ENCODE measurements around the gene CUX1.
"Not testable (repeated sequence)": the region's sequence is repeated elsewhere in the genome, so short reads cannot be mapped to it uniquely, and the experiment has no call there.

The CUX1 gene

GRCh38 chr7:101817471-101818286 is at the start of gene CUX1:
Gene CUX1 (plus strand): TSS chr7:101817626. CDS start chr7:101817640, 14 bp downstream.
- DNase-seq, result peak; percentile 58

GRCh38 chr7:101768280-101768679 is 49.1 kb upstream of the CUX1 start:
- DNase-seq, result no peak

GRCh38 chr7:101770466-101770865 is 47.0 kb upstream of the CUX1 start:
- DNase-seq, result no peak

GRCh38 chr7:101772508-101773211 is 44.8 kb upstream of the CUX1 start:
- no peak for DNase-seq

GRCh38 chr7:101775181-101775580 is 42.2 kb upstream of the CUX1 start:
- no peak for DNase-seq

- no peak for DNase-seq
Observed at GRCh38 chr7:101778026-101778580, 39.3 kb upstream of the CUX1 start.

- DNase-seq, result no peak
Observed at GRCh38 chr7:101779267-101779666, 38.2 kb upstream of the CUX1 start.

- DNase-seq, result no peak
Observed at GRCh38 chr7:101780281-101780680, 37.1 kb upstream of the CUX1 start.

- DNase-seq, result no peak
Observed at GRCh38 chr7:101781439-101781838, 36.0 kb upstream of the CUX1 start.

- DNase-seq, result no peak
Observed at GRCh38 chr7:101782476-101782875, 35.0 kb upstream of the CUX1 start.

GRCh38 chr7:101782896-101783295 is 34.5 kb upstream of the CUX1 start:
- DNase-seq, result no peak

GRCh38 chr7:101783381-101784181 is 33.8 kb upstream of the CUX1 start:
- DNase-seq, result no peak

GRCh38 chr7:101784292-101785127 is 32.9 kb upstream of the CUX1 start:
- peak; percentile 42 for DNase-seq

- DNase-seq, result no peak
Observed at GRCh38 chr7:101787864-101788263, 29.6 kb upstream of the CUX1 start.

GRCh38 chr7:101788517-101788916 is 28.9 kb upstream of the CUX1 start:
- DNase-seq, result no peak

- no peak for DNase-seq
Observed at GRCh38 chr7:101790566-101791293, 26.7 kb upstream of the CUX1 start.

- DNase-seq, result peak; percentile 62
Observed at GRCh38 chr7:101792051-101792681, 25.3 kb upstream of the CUX1 start.

- DNase-seq, result not testable (repeated sequence)
Observed at GRCh38 chr7:101792682-101793071, 24.7 kb upstream of the CUX1 start.

- no peak for DNase-seq
Observed at GRCh38 chr7:101795461-101795860, 22.0 kb upstream of the CUX1 start.

- DNase-seq, result peak; percentile 23
Observed at GRCh38 chr7:101798173-101798572, 19.3 kb upstream of the CUX1 start.

Measured in DMS53 (cell line).